ENCODE measurements around the gene FOXE3. TPM values are rescaled to one million over a fixed set of nuclear protein-coding genes. Genes with fewer than 3 reads are reported as not detected.

Gene FOXE3
- total RNA-seq, 1 experiment from 2014 or later = 0.15 TPM

- Histone ChIP-seq H4K20me1 (ENCODE audit: control insufficient read depth, insufficient read depth, insufficient read length) (no peaks in the 10 kb centered on the region), H3K23me2 (ENCODE audit: insufficient read length, low read depth, low read length, poor library complexity, severe bottlenecking) (no peaks in the 10 kb centered on the region), H3K4ac (ENCODE audit: low read depth, low read length) (no peak overlapping the region), H2AK5ac (ENCODE audit: insufficient read length, low read length) (no peak overlapping the region), H3K79me1 (ENCODE audit: insufficient read depth, low read depth, low read length, poor library complexity, severe bottlenecking) (no peaks in the 10 kb centered on the region), H2BK120ac (ENCODE audit: low read depth, low read length, poor library complexity, severe bottlenecking) (no peak overlapping the region), H3K79me2 (ENCODE audit: insufficient read depth, low read length) (no peaks in the 10 kb centered on the region), H3K18ac (ENCODE audit: insufficient read length, low read depth, low read length) (no peak overlapping the region), H3K27me3 (ENCODE audit: insufficient read depth, low read length) (no peaks in the 10 kb centered on the region), H3K56ac (ENCODE audit: insufficient read length, low read depth, low read length) (no peak overlapping the region), H4K8ac (replicated peaks; ENCODE audit: insufficient read length, low read depth, low read length) (no peak overlapping the region), H3K9me3 (ENCODE audit: control insufficient read depth, low read depth, low read length) (no peaks in the 10 kb centered on the region), H3T11ph (ENCODE audit: low read length) (no peak overlapping the region), H3K14ac (ENCODE audit: insufficient read depth, low read length) (no peak overlapping the region), H2BK5ac (ENCODE audit: insufficient read length, low read length) (no peak overlapping the region), H2BK12ac (ENCODE audit: insufficient read length, low read depth, low read length) (no peak overlapping the region), H4K5ac (ENCODE audit: insufficient read length, low read depth, low read length) (no peak overlapping the region), H3K4me1 (ENCODE audit: insufficient read depth, low read length) (no peaks in the 10 kb centered on the region), H4K91ac (ENCODE audit: insufficient read length, low read depth, low read length) (no peak overlapping the region), H3K9ac (ENCODE audit: extremely low read depth, insufficient read length, low read length) (no peak overlapping the region), H2AFZ (ENCODE audit: low read length) (no peak overlapping the region), H2BK15ac (ENCODE audit: low read depth, low read length) (no peak overlapping the region), H2BK20ac (ENCODE audit: low read depth, low read length, poor library complexity, severe bottlenecking) (no peak overlapping the region), H3K4me2 (ENCODE audit: insufficient read depth, insufficient read length, low read length) (no peak overlapping the region), H3K23ac (ENCODE audit: insufficient read length, low read depth, low read length) (no peak overlapping the region), H3K27ac (ENCODE audit: insufficient read length, low read depth, low read length) (no peak overlapping the region)
- no CpG with 5 or more reads among the region's 4 CpGs for WGBS (ENCODE audit: extremely low coverage, insufficient read length, low lambda C conversion rate)
- Mint-ChIP-seq H3K27me3 (ENCODE audit: low read depth) (peaks cover 78% of the 10 kb centered on the region), H3K9me3 (no peaks in the 10 kb centered on the region), H3K36me3 (ENCODE audit: insufficient read depth in 1 of 3, low read depth in 3 of 3) (no peaks in the 10 kb centered on the region), H3K4me1 (0 out of 4 replicates have a peak, but pooled peaks cover 0 to 5% of the 10 kb centered on the region in 2 experiments), H3K4me3 (no peak overlapping the region), H3K27ac (no peak overlapping the region)
- no peak for DNase-seq
- TF ChIP-seq CTCF (conservative IDR thresholded peaks at IDR 0.05) = no peak
These were observed 16.8 kb upstream of the FOXE3 start for GRCh38 chr1:47399138-47399845.
